GM23338 (cell line): Measurements from ENCODE around the gene MLLT10. TPM values are rescaled to one million over a fixed set of nuclear protein-coding genes. Genes with fewer than 3 reads are reported as not detected.

Source experiments
- ATAC-seq: fragments of 200-7000 bp; cut with Tn5 transposase; 3 replicates; pipeline ENCODE4 v1.9.1; 2020
- DNase-seq: peaks from one replicate; pipeline ENCODE4 v3.0.0-alpha.2; 2015; ENCODE audit warnings: low spot score
- H2AFZ ChIP-seq: fragments of 200-600 bp; sonication (generic); 2 replicates; pipeline ENCODE4 v1.8.0; 2016; ENCODE audit warnings: antibody characterized with exemption, mild to moderate bottlenecking, moderate library complexity
- H3F3A ChIP-seq: fragments of 200-600 bp; sonication (generic); replicated peaks from 2 replicates; pipeline ENCODE4 v1.8.0; 2017; ENCODE audit warnings: antibody characterized with exemption, mixed run types, low read depth
- H3K27ac ChIP-seq: fragments of 200-600 bp; sonication (generic); 2 replicates; pipeline ENCODE4 v1.6.1; 2016; ENCODE audit warnings: low read depth
- H3K27me3 ChIP-seq: fragments of 200-600 bp; sonication (generic); 2 replicates; pipeline ENCODE4 v1.8.0; 2016; ENCODE audit warnings: mild to moderate bottlenecking, mixed run types, moderate library complexity; ENCODE audit not compliant: insufficient read depth
- H3K36me3 ChIP-seq: fragments of 200-600 bp; sonication (generic); 2 replicates; pipeline ENCODE4 v1.8.0; 2016; ENCODE audit warnings: mild to moderate bottlenecking; ENCODE audit not compliant: insufficient read depth
- H3K4me1 ChIP-seq: fragments of 200-600 bp; sonication (generic); 2 replicates; pipeline ENCODE4 v1.8.0; 2016; ENCODE audit warnings: mild to moderate bottlenecking, moderate library complexity; ENCODE audit not compliant: insufficient read depth
- H3K4me2 ChIP-seq: fragments of 200-600 bp; sonication (generic); 2 replicates; pipeline ENCODE4 v1.7.1; 2017; ENCODE audit warnings: mixed run types
- H3K4me3 ChIP-seq: fragments of 200-600 bp; sonication (generic); 2 replicates; pipeline ENCODE4 v1.6.1; 2016; ENCODE audit warnings: mixed run types
- H3K79me2 ChIP-seq: fragments of 200-600 bp; sonication (generic); replicated peaks from 2 replicates; pipeline ENCODE4 v1.8.0; 2017; ENCODE audit warnings: mild to moderate bottlenecking; ENCODE audit not compliant: insufficient read depth
- H3K9me2 ChIP-seq: fragments of 200-600 bp; sonication (generic); 2 replicates; pipeline ENCODE4 v1.8.0; 2017; ENCODE audit not compliant: insufficient read depth
- H4K20me1 ChIP-seq: fragments of 200-600 bp; sonication (generic); replicated peaks from 2 replicates; pipeline ENCODE4 v1.8.0; 2017; ENCODE audit warnings: mild to moderate bottlenecking; ENCODE audit not compliant: insufficient read depth
- H3K27ac Mint-ChIP-seq: 2 replicates; pipeline ENCODE4 v1.8.0; 2020; ENCODE audit warnings: inconsistent platforms, mild to moderate bottlenecking, moderate library complexity, mixed read lengths
- H3K27me3 Mint-ChIP-seq: 3 replicates; pipeline ENCODE4 v1.8.0; 2022; ENCODE audit warnings: low read depth, mild to moderate bottlenecking, moderate library complexity, mixed read lengths, inconsistent platforms; ENCODE audit not compliant: insufficient read depth, poor library complexity
- H3K36me3 Mint-ChIP-seq: 3 replicates; pipeline ENCODE4 v1.8.0; 2021; ENCODE audit warnings: low read depth, mild to moderate bottlenecking, inconsistent platforms, moderate library complexity, mixed read lengths
- H3K4me1 Mint-ChIP-seq: 3 replicates; pipeline ENCODE4 v1.8.0; 2020; ENCODE audit warnings: mild to moderate bottlenecking, inconsistent platforms, mixed read lengths
- H3K4me3 Mint-ChIP-seq: 3 replicates; pipeline ENCODE4 v1.8.0; 2021; ENCODE audit warnings: moderate library complexity, mild to moderate bottlenecking, inconsistent platforms, mixed read lengths
- H3K9me3 Mint-ChIP-seq: 3 replicates; pipeline ENCODE4 v1.8.0; 2020; ENCODE audit warnings: moderate library complexity, mild to moderate bottlenecking, inconsistent platforms, mixed read lengths
- CTCF ChIP-seq, 2 experiments: fragments of 200-600 bp in 1 of 2; sonication (generic) in 1 of 2; conservative IDR thresholded peaks; 2 replicates each; pipeline versions ENCODE4 v1.5.1 to v1.6.1; 2016 to 2017; ENCODE audit warnings: antibody characterized with exemption in 2 of 2, low read depth in 2 of 2, mild to moderate bottlenecking in 2 of 2, moderate library complexity in 1 of 2
- ETS1 ChIP-seq: IDR thresholded peaks from 2 replicates; pipeline ENCODE4 v1.6.1; 2016; ENCODE audit warnings: antibody characterized with exemption
- EZH2 ChIP-seq: fragments of 200-600 bp; sonication (generic); IDR thresholded peaks from one replicate; pipeline ENCODE4 v1.8.0; 2017; ENCODE audit warnings: antibody characterized with exemption, mild to moderate bottlenecking, low read depth; ENCODE audit not compliant: unreplicated experiment
- EZH2phosphoT487 ChIP-seq: fragments of 200-600 bp; sonication (generic); IDR thresholded peaks from one replicate; pipeline ENCODE4 v1.8.1; 2018; ENCODE audit warnings: antibody characterized with exemption; ENCODE audit not compliant: unreplicated experiment
- JUNB ChIP-seq: IDR thresholded peaks from one replicate; pipeline ENCODE4 v1.6.1; 2016; ENCODE audit warnings: antibody characterized with exemption; ENCODE audit not compliant: unreplicated experiment
- NANOG ChIP-seq: IDR thresholded peaks from 2 replicates; pipeline ENCODE4 v1.6.1; 2016; ENCODE audit warnings: antibody characterized with exemption, borderline replicate concordance
- STAT1 ChIP-seq: IDR thresholded peaks from one replicate; pipeline ENCODE4 v1.6.1; 2016; ENCODE audit warnings: antibody characterized with exemption; ENCODE audit not compliant: unreplicated experiment
- ZNF114 ChIP-seq: fragments of 250-450 bp; sonication (Bioruptor Pico); IDR thresholded peaks from 2 replicates; pipeline ENCODE4 v1.5.0; 2020; ENCODE audit warnings: mild to moderate bottlenecking, moderate library complexity
- polyA plus RNA-seq: library from polyadenylated mRNA; unstranded; fragments of >200 nt; fragmentation: Nextera tagmentation; extraction: Ambion mirVana; gene quantifications from 2 replicates; pipeline ENCODE4 v1.2.1, GENCODE V29; 2016
- total RNA-seq: library from RNA; depleted of rRNA; stranded (reverse); fragments of >200 nt; shearing (Covaris generic); gene quantifications from 2 replicates; pipeline ENCODE4 v1.2.3, GENCODE V29; 2014

MLLT10 gene
- total and polyA plus RNA-seq, 2 experiments from 2014 or later, result 28.8 to 55.4 TPM

GRCh38 chr10:21521751-21522533 lies 12.1 kb upstream of the MLLT10 start:
- no peaks in the 10 kb centered on the region for H4K20me1 ChIP-seq
- H3K4me2 ChIP-seq, result peak overlapping the region; percentile 89
- Mint-ChIP-seq H3K4me3 (peak overlapping the region; percentile 32; the same call in 1 of the 3 replicates), H3K4me1 (peaks cover 63% of the 10 kb centered on the region), H3K36me3 (no peaks in the 10 kb centered on the region; the same call in 2 of the 3 replicates), H3K9me3 (no peaks in the 10 kb centered on the region; the same call in 2 of the 3 replicates), H3K27me3 (peaks cover 45% of the 10 kb centered on the region), H3K27ac (no peak overlapping the region)
- no peak for TF ChIP-seq NANOG
- TF ChIP-seq ETS1, result no peak
- no peak for TF ChIP-seq JUNB
- no peak for TF ChIP-seq EZH2
- TF ChIP-seq ZNF114, result no peak
- no peak for TF ChIP-seq STAT1
- no peak for TF ChIP-seq EZH2phosphoT487
- ATAC-seq, result no peak
- peaks cover 39% of the 10 kb centered on the region for H3K27me3 ChIP-seq
- H3K4me1 ChIP-seq, result peaks cover 63% of the 10 kb centered on the region
- H3K9me2 ChIP-seq, result no peaks in the 10 kb centered on the region
- peaks cover 20% of the 10 kb centered on the region for H3F3A ChIP-seq
- H3K27ac ChIP-seq, result no peak overlapping the region
- no peaks in the 10 kb centered on the region for H3K79me2 ChIP-seq
- H3K4me3 ChIP-seq, result peak overlapping the region; percentile 24
- H3K36me3 ChIP-seq, result no peaks in the 10 kb centered on the region
- no peak overlapping the region for H2AFZ ChIP-seq
- no peak for DNase-seq

DNA sequence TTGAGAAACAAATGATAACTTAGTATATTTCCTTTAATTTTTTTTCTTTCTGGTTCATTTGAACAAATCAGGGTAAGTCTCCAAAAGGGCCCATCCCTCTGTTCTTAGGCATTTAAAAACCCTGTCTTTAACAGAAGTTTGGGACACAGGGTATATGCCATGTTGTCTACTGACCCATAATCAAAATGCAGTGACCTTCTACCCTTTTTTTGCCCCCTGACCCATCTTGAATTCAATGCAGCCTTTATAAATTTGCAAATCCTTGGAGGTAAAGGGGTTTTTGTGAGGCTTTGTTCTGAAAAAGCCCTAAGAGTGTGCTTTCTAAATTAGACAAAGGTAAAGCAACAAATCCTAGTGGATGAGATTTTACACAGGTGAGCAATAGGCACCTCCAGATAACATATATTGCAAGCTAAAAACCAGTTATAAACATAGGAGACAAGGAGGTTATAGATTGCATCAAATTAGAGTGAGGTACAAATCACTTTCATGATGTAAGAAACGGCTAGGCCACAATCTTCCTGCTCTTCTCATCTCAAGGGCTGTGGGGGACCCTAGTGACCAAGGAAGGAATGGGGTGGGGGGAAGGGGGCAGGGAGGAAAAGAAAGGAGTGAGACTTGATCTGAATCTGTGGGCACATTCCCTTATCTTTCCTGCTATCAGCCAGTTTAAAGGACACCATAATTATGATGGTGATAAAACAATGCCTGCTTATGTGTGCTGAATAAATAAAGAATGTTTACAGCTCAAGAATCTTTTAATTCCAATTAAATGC lies 11.2 kb upstream of the MLLT10 start:
- H3K4me1 ChIP-seq, result peaks cover 61% of the 10 kb centered on the region
- no peaks in the 10 kb centered on the region for H4K20me1 ChIP-seq
- no peak overlapping the region for H3K27ac ChIP-seq
- H3K4me3 ChIP-seq, result 0 out of 2 replicates have a peak overlapping the region, but pooled peaks have one; percentile 9
- peak; percentile 20 to 52; a peak in 3 of 4 replicates for TF ChIP-seq CTCF (conservative IDR thresholded peaks at IDR 0.05; ENCODE audit: low read depth in 2 of 2)
- no peak for TF ChIP-seq ETS1
- no peaks in the 10 kb centered on the region for H3K79me2 ChIP-seq
- no peaks in the 10 kb centered on the region for H3K9me2 ChIP-seq
- H3K27ac Mint-ChIP-seq, result peak overlapping the region; percentile 79; the same call in 1 of the 2 replicates
- no peaks in the 10 kb centered on the region for H3K36me3 ChIP-seq
- H3K4me1 Mint-ChIP-seq, result peaks cover 62% of the 10 kb centered on the region
- H3F3A ChIP-seq, result peaks cover 16% of the 10 kb centered on the region
- peaks cover 43% of the 10 kb centered on the region for H3K27me3 Mint-ChIP-seq
- DNase-seq (peak; percentile 58), ATAC-seq (no peak)
- peaks cover 34% of the 10 kb centered on the region for H3K27me3 ChIP-seq
- peak overlapping the region; percentile 89 for H3K4me2 ChIP-seq
- H3K36me3 Mint-ChIP-seq, result no peaks in the 10 kb centered on the region; the same call in 2 of the 3 replicates
- no peak overlapping the region for H2AFZ ChIP-seq
- peak overlapping the region; percentile 85 for H3K4me3 Mint-ChIP-seq
- no peaks in the 10 kb centered on the region; the same call in 2 of the 3 replicates for H3K9me3 Mint-ChIP-seq
